ENCODE data around the gene AKT3.

The AKT3 gene

DNA sequence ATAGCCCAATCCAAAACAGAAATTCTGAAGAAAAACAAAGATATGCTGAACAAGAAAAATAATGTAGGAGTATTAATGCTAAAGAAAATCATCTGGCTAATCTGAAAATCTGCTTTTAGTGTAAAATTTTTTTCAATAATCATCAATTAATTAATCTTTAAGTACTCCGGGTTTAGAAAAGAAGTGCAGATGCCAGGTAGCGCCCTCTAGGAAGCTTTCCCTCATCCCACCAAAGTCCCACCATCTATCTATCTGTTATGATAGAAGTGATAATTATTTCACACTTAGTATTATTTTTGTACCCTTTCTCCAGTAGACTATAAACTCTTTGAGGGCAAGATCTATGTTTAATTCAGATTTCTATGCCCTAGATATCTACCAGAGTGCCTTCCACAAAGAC, 240.3 kb downstream of the AKT3 start:
- H3K4me3 ChIP-seq (replicated peaks in 1 of 2; ENCODE audit: low read depth in 2 of 2, low read length in 2 of 2), result no peak overlapping the region
- TF ChIP-seq CTCF (IDR thresholded peaks at IDR 0.05; ENCODE audit: low read depth, low read length), result no peak
- no peak for DNase-seq (ENCODE audit: low read depth in 2 of 2)

DNA sequence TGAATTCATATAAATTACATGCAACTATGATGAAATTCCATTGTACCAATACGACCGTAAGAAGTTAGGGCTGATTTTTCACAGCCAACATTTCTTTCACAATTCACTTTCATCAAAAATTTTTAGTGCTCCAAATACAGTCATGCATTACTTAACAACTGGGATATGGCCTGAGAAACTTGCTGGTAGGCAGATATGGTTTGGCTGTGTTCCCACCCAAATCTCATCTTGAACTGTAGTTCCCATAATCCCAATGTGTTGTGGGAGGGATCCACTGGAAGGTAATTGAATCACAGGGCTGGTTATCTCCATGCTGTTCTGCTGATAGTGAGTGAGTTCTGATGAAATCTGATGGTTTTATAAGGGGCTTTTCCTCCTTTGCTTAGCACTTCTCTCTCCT, 244.4 kb downstream of the AKT3 start:
- TF ChIP-seq CTCF (IDR thresholded peaks at IDR 0.05; ENCODE audit: low read depth, low read length), result no peak
- DNase-seq (ENCODE audit: low read depth in 2 of 2), result peak; percentile 55 to 80
- no peak overlapping the region for H3K4me3 ChIP-seq (replicated peaks in 1 of 2; ENCODE audit: low read depth in 2 of 2, low read length in 2 of 2)

DNA sequence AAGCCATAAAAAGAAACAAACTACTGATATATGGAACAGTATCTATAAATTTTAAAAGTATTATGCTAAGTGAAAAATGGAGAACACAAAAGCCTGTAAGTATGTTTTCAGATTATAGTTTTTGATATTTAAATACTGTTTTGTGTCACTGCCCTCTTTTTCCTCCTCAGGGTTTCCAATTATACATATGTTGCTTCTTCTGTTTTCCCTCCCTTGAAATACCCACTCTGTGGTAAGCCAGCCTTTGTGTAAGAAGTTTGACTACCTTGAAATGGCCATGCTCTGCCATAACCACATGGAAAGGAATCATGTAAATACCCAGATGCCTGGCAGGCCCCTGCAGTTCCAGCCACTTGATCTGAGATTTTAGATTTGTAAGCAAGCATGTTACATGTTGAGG, 248.3 kb downstream of the AKT3 start:
- H3K4me3 ChIP-seq (replicated peaks in 1 of 2; ENCODE audit: low read depth in 2 of 2, low read length in 2 of 2), result no peak overlapping the region
- no peak for TF ChIP-seq CTCF (IDR thresholded peaks at IDR 0.05; ENCODE audit: low read depth, low read length)
- no peak for DNase-seq (ENCODE audit: low read depth in 2 of 2)

GRCh38 chr1:243598433-243598832, 251.6 kb downstream of the AKT3 start:
- no peak overlapping the region for H3K4me3 ChIP-seq (replicated peaks in 1 of 2; ENCODE audit: low read depth in 2 of 2, low read length in 2 of 2)
- TF ChIP-seq CTCF (IDR thresholded peaks at IDR 0.05; ENCODE audit: low read depth, low read length), result no peak
- peak; percentile 74 to 92 for DNase-seq (ENCODE audit: low read depth in 2 of 2)

DNA sequence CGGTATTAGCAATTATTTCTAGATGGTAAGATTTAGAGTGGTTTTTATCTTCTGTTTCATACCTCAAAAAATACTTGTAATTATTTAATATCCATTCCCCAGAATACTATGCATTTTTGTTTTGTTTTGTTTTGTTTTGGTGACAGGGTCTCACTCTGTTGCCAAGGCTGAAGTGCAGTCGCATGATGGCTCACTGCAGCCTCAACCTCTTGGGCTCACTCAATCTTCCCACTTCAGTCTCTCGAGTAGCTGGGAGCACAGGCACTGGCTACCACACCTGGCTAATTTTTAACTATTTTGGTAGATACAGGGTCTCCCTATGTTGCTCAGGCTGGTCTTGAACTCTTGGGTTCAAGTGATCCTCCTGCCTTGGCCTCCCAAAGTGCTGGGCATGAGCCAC, 252.7 kb downstream of the AKT3 start:
- DNase-seq (ENCODE audit: low read depth in 2 of 2), result peak; percentile 13 to 22
- TF ChIP-seq CTCF (IDR thresholded peaks at IDR 0.05; ENCODE audit: low read depth, low read length), result no peak
- no peak overlapping the region for H3K4me3 ChIP-seq (replicated peaks in 1 of 2; ENCODE audit: low read depth in 2 of 2, low read length in 2 of 2)

DNA sequence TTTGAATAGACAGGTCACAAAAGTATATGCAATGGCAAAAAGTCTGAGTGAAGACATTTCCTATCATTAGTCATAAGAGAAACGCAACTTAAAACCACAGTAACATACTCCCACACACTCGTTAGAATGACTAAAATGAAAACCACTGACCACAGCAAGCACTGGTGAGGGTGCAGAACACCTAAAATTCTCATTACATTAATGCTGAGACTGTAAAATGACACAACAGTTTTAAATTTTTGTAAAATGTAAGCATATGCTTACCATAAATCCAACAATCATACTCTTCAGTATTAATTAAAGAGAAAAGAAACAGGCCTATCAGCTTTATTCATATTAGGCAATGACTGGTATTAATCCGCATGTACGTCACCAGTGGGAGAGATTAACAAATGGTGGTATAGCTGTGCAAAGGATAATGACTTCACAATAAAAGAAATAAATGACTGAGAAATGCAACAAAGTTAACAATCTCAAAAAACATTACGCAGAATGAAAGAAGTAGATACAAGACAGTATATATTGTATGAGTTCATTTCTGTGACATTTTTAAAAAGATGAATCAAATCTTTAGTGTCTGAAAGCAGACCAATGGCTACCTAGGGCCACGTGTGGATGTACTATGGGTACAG, 253.5 kb downstream of the AKT3 start:
- peak; percentile 86 to 96 for DNase-seq (ENCODE audit: low read depth in 2 of 2)
- H3K4me3 ChIP-seq (replicated peaks in 1 of 2; ENCODE audit: low read depth in 2 of 2, low read length in 2 of 2), result no peak overlapping the region
- no peak for TF ChIP-seq CTCF (IDR thresholded peaks at IDR 0.05; ENCODE audit: low read depth, low read length)
